Neutrophil (primary cell): Measurements from ENCODE around the gene PDPR.
"Not testable (repeated sequence)": the region's sequence is repeated elsewhere in the genome, so short reads cannot be mapped to it uniquely, and the experiment has no call there.

Source experiments
- H3K27ac ChIP-seq: fragments of 200-600 bp; sonication (generic); 2 replicates; pipeline ENCODE4 v1.5.1; 2016; ENCODE audit warnings: mild to moderate bottlenecking, moderate library complexity
- H3K27me3 ChIP-seq: fragments of 200-600 bp; sonication (generic); 2 replicates; pipeline ENCODE4 v1.6.0; 2016; ENCODE audit warnings: mild to moderate bottlenecking
- H3K36me3 ChIP-seq: fragments of 200-600 bp; sonication (generic); 2 replicates; pipeline ENCODE4 v1.5.1; 2017
- H3K4me1 ChIP-seq, 2 experiments: fragments of 200-600 bp in 1 of 2; sonication (generic) in 1 of 2; 1 replicate in 1 of 2; 2 replicates in 1 of 2; pipeline versions ENCODE4 v1.5.1 to v1.6.1; 2013 to 2016; ENCODE audit warnings: low read depth in 1 of 2, low read length in 1 of 2, mild to moderate bottlenecking in 1 of 2, moderate library complexity in 1 of 2; ENCODE audit not compliant: control insufficient read depth in 1 of 2, insufficient read depth in 1 of 2
- H3K4me3 ChIP-seq, 2 experiments: fragments of 200-600 bp in 1 of 2; sonication (generic) in 1 of 2; 1 replicate in 1 of 2; 2 replicates in 1 of 2; pipeline ENCODE4 v1.5.1; 2013 to 2016; ENCODE audit warnings: low read depth in 1 of 2, low read length in 1 of 2, mild to moderate bottlenecking in 1 of 2, moderate library complexity in 1 of 2
- H3K9me3 ChIP-seq: fragments of 200-600 bp; sonication (generic); 2 replicates; pipeline ENCODE4 v1.5.1; 2016

PDPR gene

GRCh38 chr16:70187858-70188607 is 73.9 kb downstream of the PDPR start:
- H3K9me3 ChIP-seq, H3K4me3 ChIP-seq, H3K4me1 ChIP-seq, H3K36me3 ChIP-seq, H3K27me3 ChIP-seq, H3K27ac ChIP-seq: not testable (repeated sequence)

- H3K27me3 ChIP-seq, H3K4me3 ChIP-seq, H3K4me1 ChIP-seq, H3K27ac ChIP-seq, H3K9me3 ChIP-seq, H3K36me3 ChIP-seq: not testable (repeated sequence)
These were observed 74.4 kb downstream of the PDPR start for GRCh38 chr16:70188608-70188915.

GRCh38 chr16:70190574-70190973 is 76.4 kb downstream of the PDPR start:
- H3K27me3 ChIP-seq, H3K9me3 ChIP-seq, H3K36me3 ChIP-seq, H3K4me3 ChIP-seq, H3K4me1 ChIP-seq, H3K27ac ChIP-seq: not testable (repeated sequence)

GRCh38 chr16:70196683-70197300 is 82.7 kb downstream of the PDPR start:
- not testable (repeated sequence) for H3K9me3 ChIP-seq, H3K36me3 ChIP-seq, H3K4me1 ChIP-seq, H3K4me3 ChIP-seq, H3K27ac ChIP-seq, H3K27me3 ChIP-seq

- not testable (repeated sequence) for H3K4me3 ChIP-seq, H3K36me3 ChIP-seq, H3K27me3 ChIP-seq, H3K4me1 ChIP-seq, H3K27ac ChIP-seq, H3K9me3 ChIP-seq
These were observed 83.5 kb downstream of the PDPR start for GRCh38 chr16:70197611-70198010.

- H3K27ac ChIP-seq, H3K9me3 ChIP-seq, H3K4me3 ChIP-seq, H3K4me1 ChIP-seq, H3K27me3 ChIP-seq, H3K36me3 ChIP-seq: not testable (repeated sequence)
These were observed 84.1 kb downstream of the PDPR start for GRCh38 chr16:70198230-70198629.

- not testable (repeated sequence) for H3K4me1 ChIP-seq, H3K36me3 ChIP-seq, H3K4me3 ChIP-seq, H3K27me3 ChIP-seq, H3K27ac ChIP-seq, H3K9me3 ChIP-seq
These were observed 84.5 kb downstream of the PDPR start for GRCh38 chr16:70198666-70199065.

GRCh38 chr16:70199170-70199569 is 85.0 kb downstream of the PDPR start:
- not testable (repeated sequence) for H3K27me3 ChIP-seq, H3K27ac ChIP-seq, H3K9me3 ChIP-seq, H3K4me3 ChIP-seq, H3K4me1 ChIP-seq, H3K36me3 ChIP-seq

GRCh38 chr16:70200063-70200462 is 85.9 kb downstream of the PDPR start:
- not testable (repeated sequence) for H3K27me3 ChIP-seq, H3K36me3 ChIP-seq, H3K9me3 ChIP-seq, H3K4me1 ChIP-seq, H3K4me3 ChIP-seq, H3K27ac ChIP-seq

- H3K27me3 ChIP-seq, H3K36me3 ChIP-seq, H3K9me3 ChIP-seq, H3K4me3 ChIP-seq, H3K4me1 ChIP-seq, H3K27ac ChIP-seq: not testable (repeated sequence)
These were observed 89.4 kb downstream of the PDPR start for GRCh38 chr16:70203508-70203907.

- not testable (repeated sequence) for H3K27ac ChIP-seq, H3K36me3 ChIP-seq, H3K4me3 ChIP-seq, H3K4me1 ChIP-seq, H3K27me3 ChIP-seq, H3K9me3 ChIP-seq
These were observed 89.9 kb downstream of the PDPR start for GRCh38 chr16:70204010-70204409.

GRCh38 chr16:70204668-70205405 is 90.7 kb downstream of the PDPR start:
- not testable (repeated sequence) for H3K36me3 ChIP-seq, H3K4me1 ChIP-seq, H3K27ac ChIP-seq, H3K27me3 ChIP-seq, H3K9me3 ChIP-seq, H3K4me3 ChIP-seq

GRCh38 chr16:70206382-70206781 is 92.2 kb downstream of the PDPR start:
- H3K4me3 ChIP-seq, H3K9me3 ChIP-seq, H3K36me3 ChIP-seq, H3K27me3 ChIP-seq, H3K4me1 ChIP-seq, H3K27ac ChIP-seq: not testable (repeated sequence)
